Activated naive CD8-positive, alpha-beta T cell treated with anti-CD3 and anti-CD28 coated beads, Interleukin-2, amount 10 ng/mL, durations not matched to agents 7 days and 5 days (primary cell): ENCODE measurements around the gene CFAP97. TPM values are rescaled to one million over a fixed set of nuclear protein-coding genes. Genes with fewer than 3 reads are reported as not detected.
A peak's percentile ranks its signal among the peaks of the same experiment; 100 is the strongest.
"Not testable (repeated sequence)": the region's sequence is repeated elsewhere in the genome, so short reads cannot be mapped to it uniquely, and the experiment has no call there.

Source experiments
- ATAC-seq: fragments of 150-1000 bp; cut with Tn5 transposase; one replicate; pipeline ENCODE4 v1.10.0; 2021; ENCODE audit warnings: low read depth, moderate library complexity
- POLR2A ChIA-PET: fragments of 350-600 bp; sonication (Branson Sonifier 250); formaldehyde crosslinking; loops from one replicate; lab custom pipeline; 2021; ENCODE audit warnings: antibody characterized with exemption; lab: Charles Lee
- DNase-seq: peaks from one replicate; pipeline ENCODE4 v3.0.0; 2021
- H3K27ac Mint-ChIP-seq: one replicate; pipeline ENCODE4 v1.8.0; 2022; ENCODE audit warnings: mild to moderate bottlenecking, mixed read lengths
- H3K27me3 Mint-ChIP-seq: one replicate; pipeline ENCODE4 v1.8.0; 2022; ENCODE audit warnings: mild to moderate bottlenecking, moderate library complexity, mixed read lengths
- H3K36me3 Mint-ChIP-seq: one replicate; pipeline ENCODE4 v1.8.0; 2021; ENCODE audit warnings: mild to moderate bottlenecking, mixed read lengths
- H3K4me1 Mint-ChIP-seq: one replicate; pipeline ENCODE4 v1.8.0; 2021; ENCODE audit warnings: mixed read lengths
- H3K4me3 Mint-ChIP-seq: one replicate; pipeline ENCODE4 v1.8.0; 2022; ENCODE audit warnings: mild to moderate bottlenecking, moderate library complexity, mixed read lengths
- H3K9me3 Mint-ChIP-seq: one replicate; pipeline ENCODE4 v1.8.0; 2021; ENCODE audit warnings: mixed read lengths
- total RNA-seq, 2 experiments: library from RNA; stranded (reverse); gene quantifications; one replicate each; pipeline ENCODE4 v1.2.3, GENCODE V29; 2021

CFAP97 gene
- total RNA-seq, 2 experiments from 2014 or later = 30.3 to 30.5 TPM

GRCh38 chr4:185215261-185215660 lies 11.5 kb upstream of the CFAP97 start:
- H3K9me3 Mint-ChIP-seq = no peaks in the 10 kb centered on the region
- DNase-seq (no peak), ATAC-seq (no peak)
- H3K4me3 Mint-ChIP-seq = no peak overlapping the region
- H3K4me1 Mint-ChIP-seq = peaks cover 16% of the 10 kb centered on the region
- peaks cover 8% of the 10 kb centered on the region for H3K36me3 Mint-ChIP-seq
- no peak overlapping the region for H3K27ac Mint-ChIP-seq
- POLR2A ChIA-PET = no interaction called here
- H3K27me3 Mint-ChIP-seq = no peaks in the 10 kb centered on the region

GRCh38 chr4:185213877-185214276 lies 10.1 kb upstream of the CFAP97 start:
- ATAC-seq = no peak
- no peak for DNase-seq
- peaks cover 16% of the 10 kb centered on the region for H3K4me1 Mint-ChIP-seq
- H3K27me3 Mint-ChIP-seq = no peaks in the 10 kb centered on the region
- no peaks in the 10 kb centered on the region for H3K9me3 Mint-ChIP-seq
- H3K4me3 Mint-ChIP-seq = no peak overlapping the region
- POLR2A ChIA-PET = no interaction called here
- no peak overlapping the region for H3K27ac Mint-ChIP-seq
- H3K36me3 Mint-ChIP-seq = peaks cover 8% of the 10 kb centered on the region

- H3K9me3 Mint-ChIP-seq = no peaks in the 10 kb centered on the region
- peaks cover 8% of the 10 kb centered on the region for H3K36me3 Mint-ChIP-seq
- POLR2A ChIA-PET = no interaction called here
- ATAC-seq = no peak
- peaks cover 18% of the 10 kb centered on the region for H3K4me1 Mint-ChIP-seq
- no peak overlapping the region for H3K27ac Mint-ChIP-seq
- no peak for DNase-seq
- H3K27me3 Mint-ChIP-seq = peaks cover 6% of the 10 kb centered on the region
- no peak overlapping the region for H3K4me3 Mint-ChIP-seq
These were observed 8.8 kb upstream of the CFAP97 start for GRCh38 chr4:185212581-185212980.

- no peak overlapping the region for H3K27ac Mint-ChIP-seq
- peaks cover 9% of the 10 kb centered on the region for H3K27me3 Mint-ChIP-seq
- POLR2A ChIA-PET = no interaction called here
- no peak for DNase-seq
- H3K9me3 Mint-ChIP-seq = no peaks in the 10 kb centered on the region
- peak overlapping the region; percentile 88 for H3K4me3 Mint-ChIP-seq
- H3K36me3 Mint-ChIP-seq = peaks cover 8% of the 10 kb centered on the region
- peaks cover 18% of the 10 kb centered on the region for H3K4me1 Mint-ChIP-seq
- ATAC-seq = no peak
These were observed 7.8 kb upstream of the CFAP97 start for GRCh38 chr4:185211641-185212040.

GRCh38 chr4:185211035-185211434 lies 7.2 kb upstream of the CFAP97 start:
- Mint-ChIP-seq H3K27ac (no peak overlapping the region), H3K4me3 (peak overlapping the region; percentile 88), H3K36me3 (peaks cover 8% of the 10 kb centered on the region), H3K4me1 (peaks cover 18% of the 10 kb centered on the region), H3K27me3 (peaks cover 9% of the 10 kb centered on the region), H3K9me3 (no peaks in the 10 kb centered on the region)
- ATAC-seq (no peak), DNase-seq (no peak)
- POLR2A ChIA-PET = no interaction called here

GRCh38 chr4:185210102-185210981 lies 6.5 kb upstream of the CFAP97 start:
- Mint-ChIP-seq H3K4me3 (peak overlapping the region; percentile 88), H3K36me3 (peaks cover 8% of the 10 kb centered on the region), H3K27ac (peak overlapping the region; percentile 69), H3K4me1 (peaks cover 18% of the 10 kb centered on the region), H3K27me3 (peaks cover 9% of the 10 kb centered on the region), H3K9me3 (no peaks in the 10 kb centered on the region)
- ATAC-seq = peak; percentile 55
- POLR2A ChIA-PET = interaction anchor here (1.7 to 1.8 kb wide), 2 partner anchors 10 to 44 kb away, joined by 4 to 11 read pairs; no protein-coding TSS in a partner anchor
- DNase-seq = peak; percentile 70

GRCh38 chr4:185209852-185210101 lies 6.0 kb upstream of the CFAP97 start:
- peaks cover 22% of the 10 kb centered on the region for H3K4me1 Mint-ChIP-seq
- POLR2A ChIA-PET = interaction anchor here (1.7 to 1.8 kb wide), 2 partner anchors 9 to 45 kb away, joined by 4 to 11 read pairs; no protein-coding TSS in a partner anchor
- ATAC-seq, H3K27me3 Mint-ChIP-seq, H3K27ac Mint-ChIP-seq, H3K4me3 Mint-ChIP-seq, DNase-seq, H3K36me3 Mint-ChIP-seq, H3K9me3 Mint-ChIP-seq: not testable (repeated sequence)

GRCh38 chr4:185209031-185209851 lies 5.4 kb upstream of the CFAP97 start, which contains the start of gene SNX25:
Gene SNX25, plus strand, starts transcription at chr4:185209598. Its CDS starts 229 bp downstream, at chr4:185209827.
- H3K4me1 Mint-ChIP-seq = peaks cover 27% of the 10 kb centered on the region
- H3K36me3 Mint-ChIP-seq = peaks cover 8% of the 10 kb centered on the region
- H3K27ac Mint-ChIP-seq = peak within 1 kb of the TSS; percentile 86
- DNase-seq = peak; percentile 92
- peak within 1 kb of the TSS; percentile 91 for H3K4me3 Mint-ChIP-seq
- peak; percentile 90 for ATAC-seq
- H3K9me3 Mint-ChIP-seq = no peaks in the 10 kb centered on the region
- POLR2A ChIA-PET = interaction anchor here (1.3 to 1.8 kb wide), 3 partner anchors 9 to 475 kb away, joined by 3 to 11 read pairs (median 4); partner anchors contain the start of gene CENPU
- H3K27me3 Mint-ChIP-seq = peaks cover 9% of the 10 kb centered on the region

- H3K4me1 Mint-ChIP-seq = peaks cover 35% of the 10 kb centered on the region
These were observed 3.7 kb upstream of the CFAP97 start for GRCh38 chr4:185207466-185207865.

GRCh38 chr4:185205697-185206342 lies 2.0 kb upstream of the CFAP97 start:
- POLR2A ChIA-PET = interaction anchor here (0.7 kb wide), 1 partner anchor 522 kb away, joined by 3 read pairs; no protein-coding TSS in a partner anchor
- peaks cover 9% of the 10 kb centered on the region for H3K27me3 Mint-ChIP-seq
- no peaks in the 10 kb centered on the region for H3K36me3 Mint-ChIP-seq
- H3K9me3 Mint-ChIP-seq = no peaks in the 10 kb centered on the region
- no peak for DNase-seq
- H3K4me1 Mint-ChIP-seq = peaks cover 34% of the 10 kb centered on the region
- ATAC-seq = no peak
- no peak overlapping the region for H3K27ac Mint-ChIP-seq
- H3K4me3 Mint-ChIP-seq = no peak overlapping the region

More at GRCh38 chr4:185207466-185207865, 3.7 kb upstream of the CFAP97 start:
- H3K27ac Mint-ChIP-seq = no peak overlapping the region
- H3K36me3 Mint-ChIP-seq = peaks cover 5% of the 10 kb centered on the region
- H3K9me3 Mint-ChIP-seq = no peaks in the 10 kb centered on the region
- ATAC-seq = no peak
- no peak overlapping the region for H3K4me3 Mint-ChIP-seq
- POLR2A ChIA-PET = no interaction called here
- H3K27me3 Mint-ChIP-seq = peaks cover 9% of the 10 kb centered on the region
- no peak for DNase-seq

- not testable (repeated sequence) for H3K27me3 Mint-ChIP-seq, DNase-seq, ATAC-seq, H3K9me3 Mint-ChIP-seq, H3K36me3 Mint-ChIP-seq, H3K27ac Mint-ChIP-seq
- Mint-ChIP-seq H3K4me1 (peaks cover 32% of the 10 kb centered on the region), H3K4me3 (peak overlapping the region; percentile 76)
- POLR2A ChIA-PET = interaction anchor here (0.8 kb wide), 1 partner anchor 191 kb away, joined by 5 read pairs; the partner anchor contains the start of gene LRP2BP
These were observed 1.3 kb upstream of the CFAP97 start for GRCh38 chr4:185205073-185205472.

- peak overlapping the region; percentile 76 for H3K4me3 Mint-ChIP-seq
- H3K4me1 Mint-ChIP-seq = peaks cover 32% of the 10 kb centered on the region
- peak overlapping the region; percentile 79 for H3K27ac Mint-ChIP-seq
- H3K36me3 Mint-ChIP-seq = no peaks in the 10 kb centered on the region
- ATAC-seq (no peak), DNase-seq (no peak)
- peaks cover 9% of the 10 kb centered on the region for H3K27me3 Mint-ChIP-seq
- POLR2A ChIA-PET = interaction anchor here (0.8 kb wide), 1 partner anchor 191 kb away, joined by 5 read pairs; the partner anchor contains the start of gene LRP2BP
- H3K9me3 Mint-ChIP-seq = no peaks in the 10 kb centered on the region
These were observed 574 bp upstream of the CFAP97 start for GRCh38 chr4:185204238-185204910.
